Karpas-422 (cell line): ENCODE measurements around the gene SLC22A12. TPM values are rescaled to one million over a fixed set of nuclear protein-coding genes. Genes with fewer than 3 reads are reported as not detected.

Experiments used
- DNase-seq: peaks from one replicate; pipeline ENCODE4 v3.0.0-alpha.2; 2015
- H2AFZ ChIP-seq: fragments of 200-600 bp; sonication (generic); 2 replicates; pipeline ENCODE4 v1.6.1; 2014; ENCODE audit warnings: antibody characterized with exemption, low read length, mixed read lengths
- H3K27ac ChIP-seq: fragments of 200-600 bp; sonication (generic); 2 replicates; pipeline ENCODE4 v1.5.1; 2014; ENCODE audit warnings: mild to moderate bottlenecking, low read length, moderate library complexity
- H3K27me3 ChIP-seq: fragments of 200-600 bp; sonication (generic); 2 replicates; pipeline ENCODE4 v1.6.1; 2014; ENCODE audit warnings: low read length, mixed read lengths
- H3K36me3 ChIP-seq: fragments of 200-600 bp; sonication (generic); 2 replicates; pipeline ENCODE4 v1.6.1; 2014; ENCODE audit warnings: low read length, mixed read lengths; ENCODE audit not compliant: insufficient read depth
- H3K4me1 ChIP-seq: fragments of 200-600 bp; sonication (generic); 2 replicates; pipeline ENCODE4 v1.6.1; 2014; ENCODE audit warnings: mild to moderate bottlenecking, low read length, mixed read lengths
- H3K4me2 ChIP-seq: fragments of 200-600 bp; sonication (generic); 2 replicates; pipeline ENCODE4 v1.6.1; 2014; ENCODE audit warnings: low read length, low read depth, mild to moderate bottlenecking; ENCODE audit not compliant: poor library complexity, severe bottlenecking
- H3K4me3 ChIP-seq: fragments of 200-600 bp; sonication (generic); 2 replicates; pipeline ENCODE4 v1.5.1; 2014; ENCODE audit warnings: mild to moderate bottlenecking, antibody characterized with exemption, low read length, mixed read lengths
- H3K79me2 ChIP-seq: fragments of 200-600 bp; sonication (generic); 2 replicates; pipeline ENCODE4 v1.6.1; 2014; ENCODE audit warnings: mild to moderate bottlenecking, low read length, mixed read lengths
- H3K9ac ChIP-seq: fragments of 200-600 bp; sonication (generic); 2 replicates; pipeline ENCODE4 v1.6.0; 2014; ENCODE audit warnings: low read length
- H3K9me2 ChIP-seq: fragments of 200-600 bp; sonication (generic), shearing (Covaris generic); replicated peaks from 2 replicates; pipeline ENCODE4 v1.6.0; 2014; ENCODE audit warnings: mild to moderate bottlenecking, low read length, moderate library complexity; ENCODE audit not compliant: insufficient read depth
- H3K9me3 ChIP-seq: fragments of 300-700, 200-600 bp; sonication (generic); 2 replicates; pipeline ENCODE4 v1.6.1; 2014; ENCODE audit warnings: low read length, mixed read lengths
- H4K20me1 ChIP-seq: fragments of 200-600 bp; sonication (generic); 2 replicates; pipeline ENCODE4 v1.6.1; 2014; ENCODE audit warnings: mild to moderate bottlenecking, antibody characterized with exemption, low read length, low read depth; ENCODE audit not compliant: insufficient read depth
- total RNA-seq: library from RNA; depleted of rRNA; stranded (reverse); fragments of >200 nt; shearing (Covaris generic); gene quantifications from 2 replicates; pipeline ENCODE4 v1.2.3, GENCODE V29; 2014; ENCODE audit warnings: low replicate concordance

The SLC22A12 gene
- total RNA-seq, 1 experiment from 2014 or later = not detected

- H3K4me3 ChIP-seq = no peak overlapping the region
- no peaks in the 10 kb centered on the region for H3K36me3 ChIP-seq
- H3K27me3 ChIP-seq = no peaks in the 10 kb centered on the region
- no peaks in the 10 kb centered on the region for H3K9me2 ChIP-seq
- H3K9me3 ChIP-seq = no peaks in the 10 kb centered on the region
- H3K4me1 ChIP-seq = peaks cover 18% of the 10 kb centered on the region
- no peak overlapping the region for H2AFZ ChIP-seq
- H3K79me2 ChIP-seq = no peaks in the 10 kb centered on the region
- no peak overlapping the region for H3K4me2 ChIP-seq
- no peak overlapping the region for H3K9ac ChIP-seq
- no peak for DNase-seq
- no peak overlapping the region for H3K27ac ChIP-seq
- H4K20me1 ChIP-seq = no peaks in the 10 kb centered on the region
These were observed 25.8 kb downstream of the SLC22A12 start for GRCh38 chr11:64616817-64617216.

- Histone ChIP-seq H4K20me1 (no peaks in the 10 kb centered on the region), H3K9me2 (no peaks in the 10 kb centered on the region), H3K4me3 (no peak overlapping the region), H3K36me3 (no peaks in the 10 kb centered on the region), H3K4me2 (peak overlapping the region; percentile 21), H3K9ac (peak overlapping the region; percentile 53), H3K79me2 (no peaks in the 10 kb centered on the region), H3K4me1 (peaks cover 19% of the 10 kb centered on the region), H3K27me3 (no peaks in the 10 kb centered on the region), H3K9me3 (no peaks in the 10 kb centered on the region), H2AFZ (peak overlapping the region; percentile 81; the same call in 1 of the 2 replicates), H3K27ac (no peak overlapping the region)
- DNase-seq = no peak
These were observed 28.2 kb downstream of the SLC22A12 start for GRCh38 chr11:64619196-64619595.

GRCh38 chr11:64619811-64620380 is 28.9 kb downstream of the SLC22A12 start:
- no peaks in the 10 kb centered on the region for H3K27me3 ChIP-seq
- peaks cover 23% of the 10 kb centered on the region for H3K4me1 ChIP-seq
- H3K4me2 ChIP-seq = peak overlapping the region; percentile 21
- H4K20me1 ChIP-seq = no peaks in the 10 kb centered on the region
- DNase-seq = peak; percentile 77
- no peaks in the 10 kb centered on the region for H3K9me3 ChIP-seq
- H2AFZ ChIP-seq = peak overlapping the region; percentile 81; the same call in 1 of the 2 replicates
- no peaks in the 10 kb centered on the region for H3K36me3 ChIP-seq
- no peak overlapping the region for H3K4me3 ChIP-seq
- H3K79me2 ChIP-seq = no peaks in the 10 kb centered on the region
- peak overlapping the region; percentile 53 for H3K9ac ChIP-seq
- H3K27ac ChIP-seq = no peak overlapping the region
- H3K9me2 ChIP-seq = no peaks in the 10 kb centered on the region

- H3K27ac ChIP-seq = no peak overlapping the region
These were observed 29.5 kb downstream of the SLC22A12 start for GRCh38 chr11:64620381-64620971.

GRCh38 chr11:64621283-64622019 is 30.4 kb downstream of the SLC22A12 start:
- no peaks in the 10 kb centered on the region for H3K9me2 ChIP-seq
- H3K27me3 ChIP-seq = no peaks in the 10 kb centered on the region
- H2AFZ ChIP-seq = no peak overlapping the region
- H3K9me3 ChIP-seq = no peaks in the 10 kb centered on the region
- H3K9ac ChIP-seq = no peak overlapping the region
- H3K79me2 ChIP-seq = no peaks in the 10 kb centered on the region
- 0 out of 2 replicates have a peak, but pooled peaks cover 5% of the 10 kb centered on the region for H4K20me1 ChIP-seq
- H3K4me2 ChIP-seq = no peak overlapping the region
- no peak overlapping the region for H3K27ac ChIP-seq
- peaks cover 28% of the 10 kb centered on the region for H3K4me1 ChIP-seq
- H3K36me3 ChIP-seq = no peaks in the 10 kb centered on the region
- no peak overlapping the region for H3K4me3 ChIP-seq
- DNase-seq = peak; percentile 49

More at GRCh38 chr11:64620381-64620971, 29.5 kb downstream of the SLC22A12 start:
- no peak overlapping the region for H3K9ac ChIP-seq
- no peaks in the 10 kb centered on the region for H3K27me3 ChIP-seq
- no peak overlapping the region for H3K4me2 ChIP-seq
- H3K36me3 ChIP-seq = no peaks in the 10 kb centered on the region
- 0 out of 2 replicates have a peak, but pooled peaks cover 5% of the 10 kb centered on the region for H4K20me1 ChIP-seq
- no peaks in the 10 kb centered on the region for H3K79me2 ChIP-seq
- no peaks in the 10 kb centered on the region for H3K9me3 ChIP-seq
- DNase-seq = no peak
- H2AFZ ChIP-seq = no peak overlapping the region
- no peak overlapping the region for H3K4me3 ChIP-seq
- H3K9me2 ChIP-seq = no peaks in the 10 kb centered on the region
- H3K4me1 ChIP-seq = peaks cover 28% of the 10 kb centered on the region

- Histone ChIP-seq H3K27ac (no peak overlapping the region), H4K20me1 (0 out of 2 replicates have a peak, but pooled peaks cover 5% of the 10 kb centered on the region), H3K4me1 (peaks cover 28% of the 10 kb centered on the region), H3K36me3 (no peaks in the 10 kb centered on the region), H3K4me2 (no peak overlapping the region), H3K9me2 (no peaks in the 10 kb centered on the region), H3K9ac (no peak overlapping the region), H3K79me2 (no peaks in the 10 kb centered on the region), H3K4me3 (no peak overlapping the region), H3K27me3 (no peaks in the 10 kb centered on the region), H3K9me3 (no peaks in the 10 kb centered on the region), H2AFZ (no peak overlapping the region)
- no peak for DNase-seq
These were observed 31.7 kb downstream of the SLC22A12 start for GRCh38 chr11:64622681-64623080.

GRCh38 chr11:64624883-64625481 is 34.0 kb downstream of the SLC22A12 start:
- no peaks in the 10 kb centered on the region for H3K9me3 ChIP-seq
- H3K4me1 ChIP-seq = peaks cover 21% of the 10 kb centered on the region
- no peaks in the 10 kb centered on the region for H3K79me2 ChIP-seq
- no peak overlapping the region for H3K27ac ChIP-seq
- no peaks in the 10 kb centered on the region for H3K9me2 ChIP-seq
- no peaks in the 10 kb centered on the region for H3K36me3 ChIP-seq
- H3K27me3 ChIP-seq = no peaks in the 10 kb centered on the region
- 0 out of 2 replicates have a peak overlapping the region, but pooled peaks have one; percentile 5 for H3K9ac ChIP-seq
- H3K4me2 ChIP-seq = no peak overlapping the region
- DNase-seq = peak; percentile 78
- H4K20me1 ChIP-seq = 0 out of 2 replicates have a peak, but pooled peaks cover 5% of the 10 kb centered on the region
- H3K4me3 ChIP-seq = no peak overlapping the region
- no peak overlapping the region for H2AFZ ChIP-seq

- Histone ChIP-seq H3K9ac (no peak overlapping the region), H3K79me2 (no peaks in the 10 kb centered on the region), H2AFZ (no peak overlapping the region), H4K20me1 (0 out of 2 replicates have a peak, but pooled peaks cover 5% of the 10 kb centered on the region), H3K4me1 (peaks cover 12% of the 10 kb centered on the region), H3K36me3 (no peaks in the 10 kb centered on the region), H3K9me3 (no peaks in the 10 kb centered on the region), H3K4me2 (no peak overlapping the region), H3K27me3 (no peaks in the 10 kb centered on the region), H3K4me3 (no peak overlapping the region), H3K27ac (no peak overlapping the region), H3K9me2 (no peaks in the 10 kb centered on the region)
- DNase-seq = no peak
These were observed 35.6 kb downstream of the SLC22A12 start for GRCh38 chr11:64626637-64627036.
